HepG2 (cell line): ENCODE results near the gene RAB8A. TPM values are rescaled to one million over a fixed set of nuclear protein-coding genes. Genes with fewer than 3 reads are reported as not detected.
A peak's percentile ranks its signal among the peaks of the same experiment; 100 is the strongest.

Experiments
- ATAC-seq: fragments of 200-7000 bp; cut with Tn5 transposase; 3 replicates; pipeline ENCODE4 v1.9.1; 2020; ENCODE audit warnings: mild to moderate bottlenecking, moderate library complexity
- BruUV-seq: library from RNA; stranded (reverse); fragments of 400-500 nt; replicated peaks from 2 replicates; lab custom pipeline; 2021; lab: Mats Ljungman, UMichigan
- CTCF ChIA-PET: fragments of 300-600 bp; formaldehyde crosslinking; extraction: SDS; loops from one replicate; lab custom pipeline; 2021; ENCODE audit warnings: low total read pairs, inconsistent platforms, low intra/inter-chr PET ratio; lab: Yijun Ruan, JAX
- POLR2A ChIA-PET: fragments of 350-600 bp; sonication (Branson Sonifier 250); formaldehyde crosslinking; loops from one replicate; lab custom pipeline; 2020; ENCODE audit warnings: antibody characterized with exemption, inconsistent platforms; lab: Yijun Ruan, JAX
- DNase-seq: peaks from one replicate; pipeline ENCODE4 v3.0.0-alpha.2; 2015; ENCODE audit warnings: low spot score
- FAIRE-seq: peaks from 3 replicates; lab custom pipeline; 2011; peaks lifted over from hg19 to GRCh38; lab: Jason Lieb, UNC
- H2AFZ ChIP-seq: one replicate; pipeline ENCODE4 v1.6.1; 2011; ENCODE audit warnings: low read length, inconsistent platforms
- H3K27ac ChIP-seq: fragments of 300-600 bp; 3 replicates; pipeline ENCODE4 v1.8.0; 2011; ENCODE audit warnings: mixed run types, mild to moderate bottlenecking, mixed read lengths, low read length, inconsistent platforms; ENCODE audit not compliant: insufficient read depth; ENCODE audit errors: extremely low read length
- H3K27me3 ChIP-seq, 2 experiments: fragments of 200-600 bp in 1 of 2; 2 replicates in 1 of 2; 3 replicates in 1 of 2; pipeline versions ENCODE4 v1.6.0 to v1.8.0; 2011; ENCODE audit warnings: low read length in 2 of 2, mild to moderate bottlenecking in 2 of 2, moderate library complexity in 2 of 2, inconsistent platforms in 1 of 2; ENCODE audit not compliant: insufficient read depth in 2 of 2, control insufficient read depth in 1 of 2
- H3K36me3 ChIP-seq, 2 experiments: fragments of 200-600 bp in 1 of 2; replicated peaks in 1 of 2; 2 replicates in 1 of 2; 3 replicates in 1 of 2; pipeline versions ENCODE4 v1.5.1 to v1.8.0; 2011; ENCODE audit warnings: low read length in 2 of 2, inconsistent platforms in 1 of 2; ENCODE audit not compliant: insufficient read depth in 2 of 2, control insufficient read depth in 1 of 2
- H3K4me1 ChIP-seq: 2 replicates; pipeline ENCODE4 v1.5.1; 2012; ENCODE audit warnings: low read length, inconsistent platforms; ENCODE audit not compliant: insufficient read depth
- H3K4me2 ChIP-seq: 2 replicates; pipeline ENCODE4 v1.6.0; 2011; ENCODE audit warnings: low read depth, low read length, inconsistent platforms
- H3K4me3 ChIP-seq, 3 experiments: fragments of 200-600 bp in 1 of 3; sonication (generic), shearing (Covaris generic) in 1 of 3; replicated peaks in 1 of 3; 2 replicates each; pipeline ENCODE4 v1.5.1; 2011 to 2016; ENCODE audit warnings: low read length in 3 of 3, inconsistent platforms in 2 of 3, low read depth in 2 of 3, mild to moderate bottlenecking in 2 of 3, control low read depth in 1 of 3, mixed read lengths in 1 of 3; ENCODE audit not compliant: insufficient read depth in 1 of 3
- H3K79me2 ChIP-seq: one replicate; pipeline ENCODE4 v1.6.1; 2011; ENCODE audit warnings: low read length, inconsistent platforms; ENCODE audit not compliant: insufficient read depth
- H3K9ac ChIP-seq: 2 replicates; pipeline ENCODE4 v1.6.0; 2011; ENCODE audit warnings: mild to moderate bottlenecking, low read depth, low read length, inconsistent platforms; ENCODE audit not compliant: insufficient read depth
- H3K9me3 ChIP-seq: 2 replicates; pipeline ENCODE4 v1.5.1; 2012; ENCODE audit warnings: mild to moderate bottlenecking, low read length
- H4K20me1 ChIP-seq: 2 replicates; pipeline ENCODE4 v1.6.0; 2011; ENCODE audit warnings: inconsistent platforms, mild to moderate bottlenecking, low read length, moderate library complexity; ENCODE audit not compliant: insufficient read depth
- CHD4 ChIP-seq: fragments of 200-600 bp; sonication (generic); IDR thresholded peaks from 2 replicates; pipeline ENCODE4 v1.7.0; 2017; ENCODE audit warnings: mild to moderate bottlenecking, low read length, borderline replicate concordance
- ZFP36L1 ChIP-seq: sonication (generic); formaldehyde crosslinking; IDR thresholded peaks from 2 replicates; pipeline ENCODE4 v1.8.0; 2022; ENCODE audit warnings: mild to moderate bottlenecking, missing genetic modification reagents, moderate library complexity
- ZMYM3 ChIP-seq: sonication (generic); formaldehyde crosslinking; IDR thresholded peaks from 2 replicates; pipeline ENCODE4 v1.5.1; 2020; ENCODE audit warnings: mild to moderate bottlenecking, missing genetic modification reagents
- ZNF563 ChIP-seq: sonication (generic); formaldehyde crosslinking; IDR thresholded peaks from 2 replicates; pipeline ENCODE4 v1.8.0; 2022; ENCODE audit warnings: mild to moderate bottlenecking, moderate library complexity, missing genetic modification reagents
- ZNF768 ChIP-seq: sonication (generic); formaldehyde crosslinking; IDR thresholded peaks from 2 replicates; pipeline ENCODE4 v1.4.0; 2020; ENCODE audit warnings: missing genetic modification reagents
- ZNF891 ChIP-seq: sonication (generic); formaldehyde crosslinking; IDR thresholded peaks from 2 replicates; pipeline ENCODE4 v1.5.0; 2020; ENCODE audit warnings: mild to moderate bottlenecking, missing genetic modification reagents
- WGBS: methylation state at CpG from one replicate; pipeline ENCODE4 v1.1.6; 2017; ENCODE audit warnings: low lambda C conversion rate; 5-methylcytosine and 5-hydroxymethylcytosine counted together
- in situ Hi-C: cut with HindIII; loops from 2 replicates; pipeline ENCODE4 v1.10.0; 2017; ENCODE audit warnings: low pct_unique_long_range_greater_than_20kb; ENCODE audit not compliant: extremely low pct_ligation_motif_present
- intact Hi-C: fragments of 100-400 bp; cut with micrococcal nuclease; formaldehyde crosslinking; loops from one replicate; pipeline ENCODE4 v1.10.0; 2022; ENCODE audit not compliant: unreplicated experiment
- polyA plus RNA-seq, 8 experiments: library from polyadenylated mRNA; depleted of rRNA in 3 of 8; stranded (reverse) in 7 of 8; unstranded in 1 of 8; fragments of >200 nt; fragmentation: Illumina TruSeq in 4 of 8; extraction: Trizol in 4 of 8; gene quantifications; 2 replicates each; pipeline versions ENCODE4 v1.2.1 to v1.2.3, GENCODE V29; 2011 to 2016; ENCODE audit warnings: low read depth in 4 of 8, missing spikeins in 1 of 8, mixed read lengths in 1 of 8; ENCODE audit not compliant: insufficient read depth in 1 of 8
- total RNA-seq, 5 experiments: library from RNA; depleted of rRNA; stranded (reverse); fragments of >200 nt; fragmentation: Illumina TruSeq; extraction: Trizol; gene quantifications; 2 replicates each; pipeline ENCODE4 v1.2.3, GENCODE V29; 2016; ENCODE audit warnings: low read depth in 1 of 5
- TF ChIP-seq, protein P1 (sequence below): sonication (generic); formaldehyde crosslinking; IDR thresholded peaks from 2 replicates; pipeline ENCODE4 v1.5.1; 2020; ENCODE audit warnings: mild to moderate bottlenecking, missing genetic modification reagents, moderate library complexity
- TF ChIP-seq, protein P2 (sequence below): sonication (generic); formaldehyde crosslinking; IDR thresholded peaks from 2 replicates; pipeline ENCODE4 v1.5.0; 2020; ENCODE audit warnings: mild to moderate bottlenecking, missing genetic modification reagents, borderline replicate concordance

RAB8A gene
- total and polyA plus RNA-seq, 2 of the 13 experiments (the other 11 are each of a cell fraction or from before 2014, with no cell fraction given), result 36.7 to 45.0 TPM

DNA sequence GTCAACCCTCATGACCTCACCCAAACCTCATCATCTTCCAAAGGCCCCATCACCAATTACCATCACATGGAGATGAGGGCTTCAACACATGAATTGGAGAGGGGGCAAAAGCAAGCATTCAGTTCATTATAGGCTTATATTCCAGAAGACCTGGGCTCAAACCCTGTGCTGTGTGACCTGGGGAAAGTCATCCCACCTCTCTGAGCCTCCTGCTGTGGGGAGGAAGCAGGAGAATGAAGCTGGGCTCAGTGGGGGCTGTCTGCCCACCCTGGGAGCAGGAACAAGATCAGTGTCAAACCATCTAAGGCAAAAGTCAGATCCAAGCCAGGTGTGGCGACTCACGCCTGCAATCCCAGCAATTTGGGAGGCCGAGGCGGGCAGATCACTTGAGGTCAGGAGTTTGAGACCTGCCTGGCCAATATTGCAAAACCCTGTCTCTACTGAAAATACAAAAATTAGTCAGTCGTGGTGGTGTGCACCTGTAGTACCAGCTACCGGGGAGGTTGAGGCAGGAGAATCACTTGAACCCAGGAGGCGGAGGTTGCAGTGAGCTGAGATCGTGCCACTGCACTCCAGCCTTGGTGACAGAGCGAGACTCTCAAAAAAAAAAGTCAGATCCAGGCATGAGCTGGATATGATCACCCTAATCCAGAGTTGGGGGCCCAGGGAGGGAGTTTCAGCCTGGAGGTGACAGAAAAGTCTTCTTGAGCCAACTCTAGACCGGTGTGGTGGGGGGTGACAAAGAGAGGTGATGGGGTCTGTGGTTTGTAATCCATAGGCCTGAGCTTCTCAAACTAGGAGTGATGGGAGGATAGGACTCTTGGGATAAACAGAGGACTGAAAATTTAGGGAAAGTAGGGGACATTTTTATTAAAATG is 37.0 kb upstream of the RAB8A start:
- DNase-seq (no peak), FAIRE-seq (no peak), ATAC-seq (no peak)
- Histone ChIP-seq H2AFZ (no peak overlapping the region), H3K36me3 (no peaks in the 10 kb centered on the region), H3K27ac (no peak overlapping the region), H3K4me1 (peaks cover 86% of the 10 kb centered on the region), H4K20me1 (peaks cover 9% of the 10 kb centered on the region; the same call in 1 of the 2 replicates), H3K4me3 (no peak overlapping the region; a peak in 1 of 6 replicates), H3K4me2 (no peak overlapping the region; the same call in 1 of the 2 replicates), H3K9me3 (no peaks in the 10 kb centered on the region), H3K27me3 (no peaks in the 10 kb centered on the region), H3K9ac (no peak overlapping the region), H3K79me2 (peaks cover 28% of the 10 kb centered on the region)
- ChIA-PET POLR2A (interaction anchor here (1.3 to 5.7 kb wide), 6 partner anchors 10 to 110 kb away, joined by 4 to 66 read pairs (median 6); partner anchors contain the start of gene FAM32A), CTCF (no interaction called here)
- intact Hi-C loops, result no loop called here
- no TSS peak for BruUV-seq
- in situ Hi-C loops, result no loop called here
- TF ChIP-seq ZNF768 (CRISPR knock-in tag) (peak; percentile 97), ZFP36L1 (CRISPR knock-in tag) (no peak), ZMYM3 (CRISPR knock-in tag) (peak; percentile 64), ZNF563 (CRISPR knock-in tag) (no peak)
- 76% methylated on average over 9 of the region's 10 CpGs for whole genome bisulfite sequencing

DNA sequence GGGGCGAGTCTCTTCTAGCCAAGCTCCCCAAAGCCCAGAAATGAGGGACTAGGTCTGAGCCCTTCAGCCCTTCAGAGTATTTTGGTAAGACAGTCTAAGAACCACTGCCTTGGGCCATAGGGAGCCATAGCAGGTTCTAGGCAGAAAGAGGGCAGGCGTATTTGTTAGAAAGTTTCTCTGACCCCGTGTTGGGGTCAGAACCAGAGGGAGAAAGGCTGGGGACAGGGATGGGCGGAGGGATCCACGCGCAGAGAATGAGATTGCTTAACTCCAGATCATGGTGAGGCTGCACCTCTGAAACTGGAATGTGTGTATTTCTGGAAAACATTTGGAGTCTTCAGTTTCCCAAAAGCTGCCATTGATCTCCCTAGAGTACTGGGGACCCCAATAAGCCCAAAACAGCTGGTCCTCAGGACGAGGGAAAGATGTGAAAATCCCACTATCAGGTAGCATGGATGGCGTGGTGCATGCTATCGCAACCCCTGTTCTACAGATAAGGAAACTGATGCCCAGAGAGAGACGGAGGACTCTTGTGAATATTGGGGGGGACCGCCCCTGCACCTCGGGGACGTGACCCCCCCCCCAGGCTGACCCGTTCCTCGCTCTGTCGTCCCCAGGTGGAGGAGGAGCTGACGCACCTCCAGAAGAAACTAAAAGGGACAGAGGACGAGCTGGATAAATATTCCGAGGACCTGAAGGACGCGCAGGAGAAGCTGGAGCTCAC is 36.1 kb upstream of the RAB8A start:
- CTCF ChIA-PET, result no interaction called here
- H2AFZ ChIP-seq, result no peak overlapping the region
- peak overlapping the region; percentile 97 for H3K9ac ChIP-seq
- 9% methylated on average over 21 of the region's 21 CpGs for WGBS
- H4K20me1 ChIP-seq, result peaks cover 17% of the 10 kb centered on the region; the same call in 1 of the 2 replicates
- no peak for DNase-seq
- H3K27ac ChIP-seq, result peak overlapping the region; percentile 90
- no peaks in the 10 kb centered on the region for H3K9me3 ChIP-seq
- peaks cover 86% of the 10 kb centered on the region for H3K4me1 ChIP-seq
- no peaks in the 10 kb centered on the region for H3K27me3 ChIP-seq
- BruUV-seq, result TSS peak; percentile 92
- H3K4me2 ChIP-seq, result peak overlapping the region; percentile 78
- intact Hi-C loops, result loop anchor here (1.0 kb wide), 1 partner anchor 14 kb away; no protein-coding TSS in a partner anchor
- peaks cover 37% of the 10 kb centered on the region for H3K79me2 ChIP-seq
- in situ Hi-C loops, result no loop called here
- H3K4me3 ChIP-seq, result peak overlapping the region; percentile 48 to 84 (median 84)
- FAIRE-seq, result no peak
- H3K36me3 ChIP-seq, result peaks cover 0 to 6% of the 10 kb centered on the region in 2 experiments; a peak in 2 of 5 replicates
- POLR2A ChIA-PET, result interaction anchor here (1.0 to 5.7 kb wide), 9 partner anchors 9 to 110 kb away, joined by 3 to 66 read pairs (median 6); partner anchors contain the start of genes FAM32A and RAB8A
- ATAC-seq, result no peak
- TF ChIP-seq, protein P1, sequence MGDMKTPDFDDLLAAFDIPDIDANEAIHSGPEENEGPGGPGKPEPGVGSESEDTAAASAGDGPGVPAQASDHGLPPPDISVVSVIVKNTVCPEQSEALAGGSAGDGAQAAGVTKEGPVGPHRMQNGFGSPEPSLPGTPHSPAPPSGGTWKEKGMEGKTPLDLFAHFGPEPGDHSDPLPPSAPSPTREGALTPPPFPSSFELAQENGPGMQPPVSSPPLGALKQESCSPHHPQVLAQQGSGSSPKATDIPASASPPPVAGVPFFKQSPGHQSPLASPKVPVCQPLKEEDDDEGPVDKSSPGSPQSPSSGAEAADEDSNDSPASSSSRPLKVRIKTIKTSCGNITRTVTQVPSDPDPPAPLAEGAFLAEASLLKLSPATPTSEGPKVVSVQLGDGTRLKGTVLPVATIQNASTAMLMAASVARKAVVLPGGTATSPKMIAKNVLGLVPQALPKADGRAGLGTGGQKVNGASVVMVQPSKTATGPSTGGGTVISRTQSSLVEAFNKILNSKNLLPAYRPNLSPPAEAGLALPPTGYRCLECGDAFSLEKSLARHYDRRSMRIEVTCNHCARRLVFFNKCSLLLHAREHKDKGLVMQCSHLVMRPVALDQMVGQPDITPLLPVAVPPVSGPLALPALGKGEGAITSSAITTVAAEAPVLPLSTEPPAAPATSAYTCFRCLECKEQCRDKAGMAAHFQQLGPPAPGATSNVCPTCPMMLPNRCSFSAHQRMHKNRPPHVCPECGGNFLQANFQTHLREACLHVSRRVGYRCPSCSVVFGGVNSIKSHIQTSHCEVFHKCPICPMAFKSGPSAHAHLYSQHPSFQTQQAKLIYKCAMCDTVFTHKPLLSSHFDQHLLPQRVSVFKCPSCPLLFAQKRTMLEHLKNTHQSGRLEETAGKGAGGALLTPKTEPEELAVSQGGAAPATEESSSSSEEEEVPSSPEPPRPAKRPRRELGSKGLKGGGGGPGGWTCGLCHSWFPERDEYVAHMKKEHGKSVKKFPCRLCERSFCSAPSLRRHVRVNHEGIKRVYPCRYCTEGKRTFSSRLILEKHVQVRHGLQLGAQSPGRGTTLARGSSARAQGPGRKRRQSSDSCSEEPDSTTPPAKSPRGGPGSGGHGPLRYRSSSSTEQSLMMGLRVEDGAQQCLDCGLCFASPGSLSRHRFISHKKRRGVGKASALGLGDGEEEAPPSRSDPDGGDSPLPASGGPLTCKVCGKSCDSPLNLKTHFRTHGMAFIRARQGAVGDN (CRISPR knock-in tag), result no peak
- peak; percentile 32; the same call in 1 of the 2 replicates for TF ChIP-seq ZNF891
- peak; percentile 94 for TF ChIP-seq CHD4
- TF ChIP-seq, protein P2, sequence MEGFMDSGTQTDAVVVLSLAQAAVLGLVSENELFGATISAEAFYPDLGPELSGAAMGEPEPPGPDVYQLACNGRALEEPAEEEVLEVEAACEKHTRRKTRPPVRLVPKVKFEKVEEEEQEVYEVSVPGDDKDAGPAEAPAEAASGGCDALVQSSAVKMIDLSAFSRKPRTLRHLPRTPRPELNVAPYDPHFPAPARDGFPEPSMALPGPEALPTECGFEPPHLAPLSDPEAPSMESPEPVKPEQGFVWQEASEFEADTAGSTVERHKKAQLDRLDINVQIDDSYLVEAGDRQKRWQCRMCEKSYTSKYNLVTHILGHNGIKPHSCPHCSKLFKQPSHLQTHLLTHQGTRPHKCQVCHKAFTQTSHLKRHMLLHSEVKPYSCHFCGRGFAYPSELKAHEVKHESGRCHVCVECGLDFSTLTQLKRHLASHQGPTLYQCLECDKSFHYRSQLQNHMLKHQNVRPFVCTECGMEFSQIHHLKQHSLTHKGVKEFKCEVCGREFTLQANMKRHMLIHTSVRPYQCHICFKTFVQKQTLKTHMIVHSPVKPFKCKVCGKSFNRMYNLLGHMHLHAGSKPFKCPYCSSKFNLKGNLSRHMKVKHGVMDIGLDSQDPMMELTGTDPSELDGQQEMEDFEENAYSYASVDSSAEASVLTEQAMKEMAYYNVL (CRISPR knock-in tag), result no peak
